OCI-LY7 (cell line): ENCODE measurements around the gene PAXX.

Source experiments
- EZH2phosphoT487 ChIP-seq: fragments of 200-600 bp; sonication (generic); IDR thresholded peaks from 2 replicates; pipeline ENCODE4 v1.6.1; 2018; ENCODE audit warnings: low read depth, borderline replicate concordance, mild to moderate bottlenecking, mixed run types, antibody characterized with exemption, low read length, moderate library complexity, mixed read lengths
- TF ChIP-seq, protein P1 (sequence below): fragments of 200-600 bp; sonication (generic); conservative IDR thresholded peaks from 2 replicates; pipeline ENCODE4 v1.5.1; 2014; ENCODE audit warnings: mild to moderate bottlenecking, antibody characterized with exemption, low read length, moderate library complexity, mixed read lengths

DNA sequence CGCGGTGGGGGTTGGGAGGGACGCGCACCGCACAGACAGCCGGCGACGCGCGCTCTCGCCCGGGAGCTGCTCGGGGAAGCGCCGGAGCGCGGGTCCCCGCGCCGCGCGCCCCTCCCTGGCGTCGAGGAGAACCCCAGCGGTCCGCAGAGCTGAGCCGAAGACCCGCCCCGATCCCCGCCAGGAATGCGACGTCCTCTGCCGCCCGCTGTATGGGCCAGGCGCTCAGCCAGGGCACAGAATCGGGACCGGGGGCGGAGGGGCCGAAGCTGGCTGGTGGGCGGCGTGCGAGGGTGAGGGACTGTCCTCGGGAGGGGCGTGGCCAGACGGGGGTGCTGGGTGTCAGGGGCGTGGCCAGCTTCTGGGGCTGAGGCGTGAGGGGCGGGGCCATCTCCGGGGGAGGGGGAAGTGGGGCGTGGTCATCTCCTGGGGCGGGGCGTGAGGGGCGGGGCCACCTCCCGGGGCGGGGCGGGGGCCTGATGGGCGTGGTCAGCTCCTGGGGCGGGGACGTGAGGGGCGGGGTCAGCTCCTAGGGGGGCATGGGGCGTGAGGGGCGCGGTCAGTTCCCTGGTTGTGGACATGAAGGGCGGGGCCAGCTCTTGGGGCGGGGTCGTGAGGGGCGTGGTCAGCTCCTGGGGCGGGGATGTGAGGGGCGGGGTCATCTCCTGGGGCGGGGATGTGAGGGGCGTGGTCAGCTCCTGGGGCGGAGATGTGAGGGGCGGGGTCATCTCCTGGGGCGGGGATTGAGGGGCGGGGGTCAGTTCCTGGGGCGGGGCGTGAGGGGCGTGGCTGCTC is 14.0 kb upstream of the PAXX start:
- TF ChIP-seq, protein P1, sequence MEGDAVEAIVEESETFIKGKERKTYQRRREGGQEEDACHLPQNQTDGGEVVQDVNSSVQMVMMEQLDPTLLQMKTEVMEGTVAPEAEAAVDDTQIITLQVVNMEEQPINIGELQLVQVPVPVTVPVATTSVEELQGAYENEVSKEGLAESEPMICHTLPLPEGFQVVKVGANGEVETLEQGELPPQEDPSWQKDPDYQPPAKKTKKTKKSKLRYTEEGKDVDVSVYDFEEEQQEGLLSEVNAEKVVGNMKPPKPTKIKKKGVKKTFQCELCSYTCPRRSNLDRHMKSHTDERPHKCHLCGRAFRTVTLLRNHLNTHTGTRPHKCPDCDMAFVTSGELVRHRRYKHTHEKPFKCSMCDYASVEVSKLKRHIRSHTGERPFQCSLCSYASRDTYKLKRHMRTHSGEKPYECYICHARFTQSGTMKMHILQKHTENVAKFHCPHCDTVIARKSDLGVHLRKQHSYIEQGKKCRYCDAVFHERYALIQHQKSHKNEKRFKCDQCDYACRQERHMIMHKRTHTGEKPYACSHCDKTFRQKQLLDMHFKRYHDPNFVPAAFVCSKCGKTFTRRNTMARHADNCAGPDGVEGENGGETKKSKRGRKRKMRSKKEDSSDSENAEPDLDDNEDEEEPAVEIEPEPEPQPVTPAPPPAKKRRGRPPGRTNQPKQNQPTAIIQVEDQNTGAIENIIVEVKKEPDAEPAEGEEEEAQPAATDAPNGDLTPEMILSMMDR, result no peak
- TF ChIP-seq EZH2phosphoT487, result no peak
